Kidney (tissue), 14 donors: ENCODE measurements around the gene ARPIN. TPM values are rescaled to one million over a fixed set of nuclear protein-coding genes. Genes with fewer than 3 reads are reported as not detected.
"Not testable (repeated sequence)": the region's sequence is repeated elsewhere in the genome, so short reads cannot be mapped to it uniquely, and the experiment has no call there.

Experiments
- DNase-seq, 5 donors: peaks; one replicate each; pipeline ENCODE4 v3.0.0-alpha.2; 2013 to 2020
- FAIRE-seq: peaks from 2 replicates; lab custom pipeline; 2012; peaks lifted over from hg19 to GRCh38; lab: Jason Lieb, UNC
- H3K27ac ChIP-seq, 2 donors: one replicate each; pipeline ENCODE4 v1.7.0; 2013; ENCODE audit warnings: low read depth in 2 of 2, low read length in 2 of 2, inconsistent platforms in 1 of 2
- H3K27me3 ChIP-seq: one replicate; pipeline ENCODE4 v1.7.1; 2013; ENCODE audit warnings: low read length, inconsistent platforms; ENCODE audit not compliant: control insufficient read depth, insufficient read depth
- H3K36me3 ChIP-seq, 3 donors: one replicate each; pipeline versions ENCODE4 v1.7.0 to v1.7.1; 2013; ENCODE audit warnings: low read length in 3 of 3, control low read depth in 1 of 3, inconsistent platforms in 1 of 3; ENCODE audit not compliant: insufficient read depth in 3 of 3, control insufficient read depth in 2 of 3
- H3K4me1 ChIP-seq, 3 donors: one replicate each; pipeline versions ENCODE4 v1.7.0 to v1.7.1; 2013; ENCODE audit warnings: low read length in 3 of 3, inconsistent platforms in 1 of 3, low read depth in 1 of 3; ENCODE audit not compliant: control insufficient read depth in 2 of 3, insufficient read depth in 2 of 3
- H3K4me3 ChIP-seq, 3 donors: one replicate each; pipeline versions ENCODE4 v1.7.0 to v1.8.1; 2013; ENCODE audit warnings: low read length in 3 of 3, control low read depth in 1 of 3, inconsistent platforms in 1 of 3
- H3K9ac ChIP-seq, 3 donors: one replicate each; pipeline versions ENCODE4 v1.7.0 to v1.7.1; 2013; ENCODE audit warnings: low read length in 3 of 3, control low read depth in 1 of 3, inconsistent platforms in 1 of 3
- H3K9me3 ChIP-seq, 3 donors: one replicate each; pipeline versions ENCODE4 v1.7.0 to v1.7.1; 2013; ENCODE audit warnings: low read length in 3 of 3, control low read depth in 1 of 3, inconsistent platforms in 1 of 3; ENCODE audit not compliant: control insufficient read depth in 2 of 3, insufficient read depth in 1 of 3
- intact Hi-C: fragments of 100-400 bp; cut with DNase I; formaldehyde crosslinking; loops from one replicate; pipeline ENCODE4 v1.11.1; 2022
- polyA plus RNA-seq: library from polyadenylated mRNA; stranded (reverse); fragments of 350-450 nt; fragmentation: Illumina TruSeq; extraction: RNeasy Lipid Tissue Mini Kit (QIAGEN cat#74804); gene quantifications from one replicate; pipeline ENCODE4 v1.2.3, GENCODE V29; 2014; ENCODE audit warnings: low read depth, low replicate concordance; ENCODE audit not compliant: insufficient read depth
- total RNA-seq: library from RNA; stranded (reverse); fragmentation: NEBNext Ultra II Directional; extraction: Animal tissue kit (Norgen Biotek cat#: 25700); gene quantifications from one replicate; pipeline ENCODE4 v1.2.1, GENCODE V29; 2021
- TF ChIP-seq, protein P1 (sequence below): IDR thresholded peaks from 3 replicates; pipeline ENCODE4 v1.5.1; 2012; ENCODE audit warnings: mild to moderate bottlenecking, moderate library complexity, borderline replicate concordance; ENCODE audit not compliant: insufficient read depth; ENCODE audit errors: extremely low read depth
- donor health status: control.
- donor health status: control.
- donor health status: control.
- donor health status: control.
- donor health status: control.
- donor health status: DM: yes; HTN: yes; CAD: no.
- donor health status: Normal renal cell carcinoma (clear cell type).

The ARPIN gene
- total and polyA plus RNA-seq, 2 donors from 2014 or later: 11.7 to 28.2 TPM

DNA sequence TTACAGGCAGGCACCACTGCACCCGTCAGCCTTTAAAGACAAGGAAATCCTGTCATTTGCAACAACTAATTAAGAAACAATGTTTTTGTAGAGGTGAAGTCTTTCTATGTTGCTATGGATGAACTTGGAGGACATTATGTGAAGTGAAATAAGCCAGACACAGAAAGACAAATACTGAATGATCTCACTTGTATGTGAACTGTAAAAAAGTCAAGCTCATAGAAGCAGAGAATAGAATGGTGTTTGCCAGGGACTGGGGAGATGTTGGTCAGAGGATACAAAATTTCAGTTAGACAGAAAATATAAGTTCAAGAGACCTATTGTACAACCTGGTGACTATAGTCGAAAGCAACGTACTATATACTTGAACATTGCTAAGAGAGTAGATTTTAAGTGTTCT is 27.2 kb upstream of the ARPIN start:
- H3K9ac ChIP-seq: no peak overlapping the region
- FAIRE-seq: no peak
- intact Hi-C loops: no loop called here
- TF ChIP-seq, protein P1, sequence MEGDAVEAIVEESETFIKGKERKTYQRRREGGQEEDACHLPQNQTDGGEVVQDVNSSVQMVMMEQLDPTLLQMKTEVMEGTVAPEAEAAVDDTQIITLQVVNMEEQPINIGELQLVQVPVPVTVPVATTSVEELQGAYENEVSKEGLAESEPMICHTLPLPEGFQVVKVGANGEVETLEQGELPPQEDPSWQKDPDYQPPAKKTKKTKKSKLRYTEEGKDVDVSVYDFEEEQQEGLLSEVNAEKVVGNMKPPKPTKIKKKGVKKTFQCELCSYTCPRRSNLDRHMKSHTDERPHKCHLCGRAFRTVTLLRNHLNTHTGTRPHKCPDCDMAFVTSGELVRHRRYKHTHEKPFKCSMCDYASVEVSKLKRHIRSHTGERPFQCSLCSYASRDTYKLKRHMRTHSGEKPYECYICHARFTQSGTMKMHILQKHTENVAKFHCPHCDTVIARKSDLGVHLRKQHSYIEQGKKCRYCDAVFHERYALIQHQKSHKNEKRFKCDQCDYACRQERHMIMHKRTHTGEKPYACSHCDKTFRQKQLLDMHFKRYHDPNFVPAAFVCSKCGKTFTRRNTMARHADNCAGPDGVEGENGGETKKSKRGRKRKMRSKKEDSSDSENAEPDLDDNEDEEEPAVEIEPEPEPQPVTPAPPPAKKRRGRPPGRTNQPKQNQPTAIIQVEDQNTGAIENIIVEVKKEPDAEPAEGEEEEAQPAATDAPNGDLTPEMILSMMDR: no peak
- no peaks in the 10 kb centered on the region for H3K9me3 ChIP-seq
- H3K4me1 ChIP-seq: no peaks in the 10 kb centered on the region
- no peak overlapping the region for H3K4me3 ChIP-seq
- no peaks in the 10 kb centered on the region for H3K36me3 ChIP-seq
- no peak for DNase-seq
- H3K27me3 ChIP-seq: no peaks in the 10 kb centered on the region
- H3K27ac ChIP-seq: no peak overlapping the region

GRCh38 chr15:89939377-89939776 is 26.6 kb upstream of the ARPIN start:
- H3K36me3 ChIP-seq, H3K27ac ChIP-seq, intact Hi-C loops, H3K9me3 ChIP-seq, H3K4me3 ChIP-seq, H3K9ac ChIP-seq, DNase-seq, H3K4me1 ChIP-seq, H3K27me3 ChIP-seq, FAIRE-seq: not testable (repeated sequence)

GRCh38 chr15:89937365-89938350 is 24.9 kb upstream of the ARPIN start:
- intact Hi-C loops: no loop called here
- Histone ChIP-seq H3K4me1 (no peaks in the 10 kb centered on the region), H3K36me3 (no peaks in the 10 kb centered on the region), H3K27me3 (no peaks in the 10 kb centered on the region), H3K4me3 (no peak overlapping the region), H3K27ac (no peak overlapping the region), H3K9ac (no peak overlapping the region), H3K9me3 (no peaks in the 10 kb centered on the region)
- FAIRE-seq (no peak), DNase-seq (no peak)
- TF ChIP-seq, protein P1: no peak

DNA sequence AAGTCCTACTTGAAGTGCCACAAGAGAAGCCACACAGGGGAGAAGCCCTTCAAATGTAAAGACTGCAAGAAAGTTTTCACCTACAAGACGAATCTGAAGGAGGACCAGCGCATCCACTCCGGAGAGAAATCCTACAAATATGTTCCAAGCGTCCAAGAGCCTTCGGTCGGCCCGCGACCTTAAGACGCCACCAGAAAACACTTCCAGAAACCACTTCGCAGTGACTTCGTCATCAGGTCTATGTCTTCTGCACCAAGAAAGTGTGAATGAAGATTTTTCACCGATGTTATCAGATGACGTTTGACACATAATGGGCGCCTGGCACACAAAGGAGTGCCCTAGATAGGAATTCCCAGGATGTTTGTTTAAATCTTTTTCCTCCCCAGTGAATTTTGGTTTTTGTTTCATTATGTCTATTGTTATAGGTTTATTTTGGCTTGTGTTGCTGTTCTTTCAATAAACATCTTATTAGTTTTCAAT is 24.1 kb upstream of the ARPIN start:
- no peak overlapping the region for H3K4me3 ChIP-seq
- H3K4me1 ChIP-seq: no peaks in the 10 kb centered on the region
- H3K27ac ChIP-seq: no peak overlapping the region
- DNase-seq: no peak
- no peak overlapping the region for H3K9ac ChIP-seq
- H3K36me3 ChIP-seq: no peaks in the 10 kb centered on the region
- H3K27me3 ChIP-seq: no peaks in the 10 kb centered on the region
- H3K9me3 ChIP-seq: no peaks in the 10 kb centered on the region
- intact Hi-C loops: no loop called here
- FAIRE-seq: no peak
- TF ChIP-seq, protein P1: no peak
